Nucleus accumbens (tissue), 56 donors: ENCODE results near the gene TP63.

Experiments
- DNase-seq, 56 donors: peaks; one replicate each; lab custom pipeline; 2025; lab: John Stamatoyannopoulos, UW

The TP63 gene

GRCh38 chr3:189680723-189681122 is 49.5 kb downstream of the TP63 start:
- no peak for DNase-seq

DNA sequence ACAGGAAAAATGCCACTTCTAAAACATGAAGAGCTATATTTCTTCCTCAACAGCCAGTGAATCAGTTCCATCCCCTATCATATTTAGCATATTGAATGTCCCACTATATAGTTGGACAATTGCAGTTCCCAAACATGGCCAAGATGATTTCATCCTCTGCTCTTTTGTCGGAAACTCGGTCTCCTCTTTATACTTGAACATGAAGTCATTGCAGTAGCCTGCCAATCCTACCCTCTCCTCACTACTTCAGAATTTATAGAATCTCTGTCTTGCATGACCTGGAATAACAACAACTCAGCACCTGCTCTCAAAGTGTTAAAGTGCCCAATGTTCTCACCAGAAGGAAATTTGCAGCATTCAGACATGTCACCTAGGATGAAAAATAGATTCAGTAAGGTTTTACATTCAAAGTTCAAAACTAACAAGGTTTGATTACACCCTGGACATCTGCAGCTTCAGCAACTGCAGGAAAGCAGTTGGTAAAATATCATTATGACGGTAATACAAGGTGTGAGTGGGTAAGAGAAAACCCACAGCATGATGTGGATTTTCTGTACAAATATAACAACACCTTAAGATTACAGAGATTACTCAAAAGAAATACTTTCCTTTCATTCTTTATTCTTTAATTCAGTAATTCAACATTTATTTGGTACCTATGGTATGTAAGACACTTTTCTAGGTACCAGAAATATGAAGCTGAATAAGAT is 52.5 kb downstream of the TP63 start:
- no peak for DNase-seq

- DNase-seq = no peak
Observed at GRCh38 chr3:189684317-189684716, 53.1 kb downstream of the TP63 start.

DNA sequence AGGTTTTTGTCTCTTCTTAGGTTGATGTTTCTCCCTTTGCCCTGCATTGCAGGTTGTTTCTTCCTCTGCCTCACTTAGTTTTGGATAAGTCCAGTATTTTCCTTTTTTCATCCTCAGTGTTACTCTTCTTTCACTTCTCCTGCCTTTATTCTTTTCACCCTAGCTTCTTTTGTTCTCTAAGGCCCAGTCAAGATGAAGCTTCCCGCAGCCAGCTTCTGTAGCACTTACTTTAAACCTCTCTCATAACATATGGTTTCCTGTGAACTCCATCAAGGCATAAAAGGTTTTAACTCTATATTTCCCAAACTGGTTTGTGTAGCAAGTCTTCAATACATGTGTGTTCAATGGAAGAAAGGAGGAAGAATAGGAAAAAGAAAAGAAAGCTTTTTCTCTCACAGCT is 54.1 kb downstream of the TP63 start:
- DNase-seq = no peak

GRCh38 chr3:189685860-189686259 is 54.7 kb downstream of the TP63 start:
- DNase-seq = no peak

DNA sequence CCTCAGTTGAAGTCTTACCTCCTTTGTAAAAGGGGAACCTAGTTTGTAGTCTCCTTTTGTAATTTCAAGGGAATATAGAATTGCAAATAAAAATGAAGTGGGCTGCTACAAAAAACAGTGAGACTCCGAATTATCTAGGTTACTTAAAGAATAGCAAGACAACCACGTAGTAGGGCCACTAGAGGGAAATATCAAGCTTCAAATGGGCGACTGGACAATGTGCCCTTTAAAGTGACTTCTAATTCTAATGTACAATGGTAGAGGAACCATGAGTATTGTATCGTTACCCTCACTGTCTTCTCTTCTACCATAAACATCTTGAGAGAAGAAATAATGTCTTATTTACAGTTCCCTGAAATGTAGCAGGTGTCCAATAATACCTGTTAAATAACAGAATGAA is 56.3 kb downstream of the TP63 start:
- no peak for DNase-seq

DNA sequence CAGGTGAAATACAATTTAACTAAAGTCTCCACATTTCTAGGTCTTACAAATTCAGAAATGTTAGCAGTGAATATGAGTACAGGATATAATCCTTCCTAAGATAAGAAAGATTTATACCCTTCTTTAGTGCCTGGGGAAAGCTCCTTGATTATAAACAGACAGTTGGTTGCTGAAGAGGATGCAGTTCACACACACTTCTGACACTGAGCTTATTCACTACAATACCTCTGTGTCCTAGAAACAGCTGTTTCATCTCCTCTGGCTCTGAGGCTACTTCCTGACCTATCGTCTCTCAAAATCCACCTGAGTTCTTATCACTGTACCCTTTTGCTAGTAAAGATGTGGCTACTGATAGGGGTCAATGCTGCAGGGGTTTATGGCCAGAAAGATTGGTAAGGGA is 57.1 kb downstream of the TP63 start:
- DNase-seq = no peak

DNA sequence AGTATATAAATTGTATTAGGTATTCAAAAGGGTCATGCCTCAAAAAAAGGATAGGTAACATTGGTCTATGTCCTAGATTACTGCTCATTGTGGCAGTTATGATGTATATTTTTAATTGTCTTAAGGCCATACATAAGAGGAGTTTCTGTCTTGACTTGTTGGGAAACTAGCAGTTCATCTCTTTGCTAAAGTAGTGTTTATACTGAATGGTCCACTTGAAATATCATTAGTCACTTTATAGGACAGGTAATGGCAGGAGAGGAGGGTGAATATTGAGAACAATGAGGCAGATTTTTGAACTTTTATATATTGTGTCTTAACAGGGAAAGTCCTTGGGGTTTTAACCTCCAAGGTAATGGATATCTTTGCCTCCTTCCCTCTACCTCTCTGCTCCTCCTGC is 58.4 kb downstream of the TP63 start:
- DNase-seq = no peak

- DNase-seq = no peak
Observed at GRCh38 chr3:189690237-189690636, 59.0 kb downstream of the TP63 start.

GRCh38 chr3:189690672-189691071 is 59.5 kb downstream of the TP63 start:
- no peak for DNase-seq

DNA sequence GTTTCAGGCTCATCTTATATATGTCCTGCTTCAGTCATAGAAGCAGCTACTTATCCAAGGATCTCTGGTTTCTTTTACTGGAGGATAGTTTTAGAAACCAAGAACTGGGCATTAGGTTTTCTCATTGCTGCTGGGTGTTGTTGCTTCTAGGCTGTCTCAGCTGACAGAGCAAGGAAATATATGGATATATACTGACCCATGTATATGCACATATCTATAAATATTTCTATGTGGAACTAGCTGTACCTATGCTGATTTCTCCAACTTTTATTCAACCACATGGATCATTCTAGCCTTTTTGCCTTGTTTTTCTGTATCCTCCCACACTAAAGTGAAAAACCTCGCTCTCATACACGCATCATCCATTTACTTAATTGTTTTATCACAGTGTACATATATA is 64.2 kb downstream of the TP63 start:
- DNase-seq = no peak

GRCh38 chr3:189698811-189699210 is 67.6 kb downstream of the TP63 start:
- DNase-seq = no peak

- DNase-seq = no peak
Observed at GRCh38 chr3:189699885-189700284, 68.7 kb downstream of the TP63 start.

- no peak for DNase-seq
Observed at GRCh38 chr3:189702066-189702646, 71.0 kb downstream of the TP63 start.

DNA sequence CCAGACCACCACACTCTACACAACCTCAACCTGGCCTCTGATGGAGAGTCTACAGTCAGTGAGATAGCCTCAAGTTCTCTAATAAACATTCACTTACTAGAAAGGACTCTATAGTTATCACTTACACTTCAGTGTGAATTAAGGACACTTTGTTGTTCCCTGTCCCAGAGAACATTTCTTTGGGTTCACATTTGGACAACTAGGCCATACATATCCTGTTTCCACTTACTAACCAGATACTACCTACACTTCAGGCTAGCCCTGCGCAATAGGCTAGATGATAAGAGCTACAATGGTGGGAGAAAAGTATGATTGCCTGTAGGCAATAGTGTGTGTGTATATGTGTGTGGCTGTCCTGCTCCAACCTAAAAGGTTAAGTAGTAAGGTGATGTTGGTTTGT is 72.7 kb downstream of the TP63 start:
- no peak for DNase-seq

GRCh38 chr3:189708375-189708774 is 77.2 kb downstream of the TP63 start:
- no peak for DNase-seq

GRCh38 chr3:189710620-189711402 is 79.6 kb downstream of the TP63 start:
- DNase-seq = no peak

GRCh38 chr3:189712906-189713483 is 81.8 kb downstream of the TP63 start:
- no peak for DNase-seq

DNA sequence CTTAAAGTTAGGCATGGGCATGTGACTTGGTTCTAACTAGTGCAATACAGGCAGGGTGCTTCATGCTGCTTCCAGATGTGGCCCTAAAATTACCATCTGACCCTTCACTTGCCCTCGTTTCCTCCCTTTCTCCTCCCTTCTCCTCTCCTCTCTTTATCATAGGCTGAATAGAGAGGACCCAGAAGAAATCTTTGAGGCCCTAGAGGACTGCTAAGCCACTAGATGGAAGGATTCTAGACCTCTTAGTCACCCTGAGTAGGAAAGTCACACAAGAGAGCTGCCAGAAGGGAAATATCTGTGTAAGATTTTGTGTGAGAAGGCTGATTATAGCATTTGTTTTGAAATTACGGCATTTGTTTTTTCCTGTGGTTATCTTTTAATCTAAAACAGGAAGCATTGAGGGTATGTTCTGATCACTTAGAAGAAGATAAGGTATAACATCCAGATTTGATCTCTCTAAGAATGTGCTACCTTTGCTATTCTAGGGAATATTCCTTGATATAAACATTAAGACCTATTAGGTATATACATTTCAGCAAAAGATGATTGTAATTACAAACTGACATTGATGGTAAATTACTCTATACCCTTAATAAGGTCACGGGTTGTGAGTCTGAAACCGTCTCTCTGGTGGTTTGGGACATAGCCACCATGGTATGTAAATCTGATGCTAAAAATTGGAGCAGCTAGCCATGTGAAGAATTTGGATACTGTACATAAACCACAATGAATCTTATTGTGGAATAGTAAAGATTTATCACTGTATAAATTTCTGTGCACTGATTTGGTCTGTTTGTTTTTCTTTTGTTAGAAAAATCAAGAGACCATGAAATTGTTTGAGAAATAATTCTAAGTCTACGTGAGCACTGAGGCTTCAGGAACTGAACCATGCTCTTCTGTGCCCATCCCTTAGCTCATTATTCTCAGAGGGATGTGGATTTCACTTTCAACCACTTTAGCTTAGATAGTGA is 84.1 kb downstream of the TP63 start:
- no peak for DNase-seq

- no peak for DNase-seq
Observed at GRCh38 chr3:189718215-189718614, 87.0 kb downstream of the TP63 start.
